Bone marrow (tissue), 2 donors: ENCODE data around the gene SCP2.
"Not testable (repeated sequence)": the region's sequence is repeated elsewhere in the genome, so short reads cannot be mapped to it uniquely, and the experiment has no call there.

Source experiments
- DNase-seq, 2 donors: peaks; one replicate each; lab custom pipeline; 2025; lab: John Stamatoyannopoulos, UW

SCP2 gene

DNA sequence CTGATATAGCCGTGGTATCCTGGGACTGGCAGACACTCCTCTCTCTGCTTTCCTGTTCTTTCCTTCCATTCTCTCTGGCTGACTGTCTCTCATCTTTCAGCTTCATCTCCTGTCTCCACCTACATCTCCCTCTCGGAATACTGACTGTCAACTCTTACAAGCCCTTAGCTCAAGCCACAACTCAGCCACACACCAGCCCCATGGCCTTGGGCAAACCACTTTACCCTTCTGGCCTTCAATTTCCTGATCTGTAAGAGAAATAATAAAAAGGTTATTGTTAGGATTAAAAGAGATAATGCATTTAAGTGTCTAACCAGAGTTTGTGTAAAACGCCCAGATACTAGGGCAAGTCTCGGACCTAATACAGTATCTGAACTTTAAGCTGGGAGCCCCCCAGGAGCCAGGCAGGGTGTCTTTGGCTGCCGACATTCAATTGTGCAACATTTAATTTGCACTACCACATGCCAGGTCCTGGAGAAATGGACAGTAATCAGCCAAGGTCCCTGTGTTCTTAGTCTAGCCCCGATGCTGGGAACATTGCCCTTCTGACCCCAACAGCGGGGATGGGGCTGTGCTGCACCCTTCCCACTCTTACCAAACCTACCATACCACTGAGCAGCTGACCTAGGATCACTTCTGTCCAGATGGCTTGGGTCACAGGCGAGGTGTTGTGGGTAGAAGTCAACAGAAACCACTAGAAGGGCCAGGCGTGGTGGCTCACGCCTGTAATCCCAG is 10.7 kb upstream of the SCP2 start:
- no peak for DNase-seq

DNA sequence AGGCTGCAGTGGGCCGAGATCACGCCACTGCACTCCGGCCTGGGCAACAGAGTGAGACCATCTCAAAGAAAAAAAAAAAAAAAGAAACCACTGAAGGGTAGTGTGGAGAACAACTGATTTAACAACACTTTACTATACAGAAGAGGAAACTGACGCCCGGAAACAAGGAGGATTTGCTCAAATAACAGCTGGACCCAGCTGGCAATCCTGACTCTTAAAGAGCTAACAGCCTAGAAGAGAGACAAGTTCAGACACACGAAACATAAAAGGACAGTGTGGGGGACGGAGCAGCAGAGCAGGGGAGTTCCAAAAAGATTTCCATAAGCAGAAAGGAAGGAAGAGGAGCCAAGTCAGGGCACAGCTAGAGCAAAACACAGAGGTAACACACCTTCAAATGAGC is 9.9 kb upstream of the SCP2 start:
- no peak for DNase-seq

DNA sequence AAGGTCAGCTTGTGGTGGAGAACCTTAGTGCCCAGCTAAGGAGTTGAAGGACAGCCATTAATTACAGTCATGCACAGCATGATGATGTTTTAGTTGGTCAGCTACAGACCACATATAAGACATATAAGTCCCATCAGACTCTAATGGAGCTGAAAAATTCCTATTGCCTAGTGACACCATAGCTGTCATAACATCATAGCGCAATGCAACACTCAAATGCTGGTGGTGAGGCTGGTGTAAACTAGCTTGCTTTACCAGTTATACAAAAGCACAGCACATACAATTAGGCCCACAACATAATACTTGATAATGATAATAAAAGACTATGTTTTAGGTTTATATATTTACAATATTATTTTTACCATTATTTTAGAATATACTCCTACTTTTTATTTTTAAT is 9.5 kb upstream of the SCP2 start:
- no peak for DNase-seq

DNA sequence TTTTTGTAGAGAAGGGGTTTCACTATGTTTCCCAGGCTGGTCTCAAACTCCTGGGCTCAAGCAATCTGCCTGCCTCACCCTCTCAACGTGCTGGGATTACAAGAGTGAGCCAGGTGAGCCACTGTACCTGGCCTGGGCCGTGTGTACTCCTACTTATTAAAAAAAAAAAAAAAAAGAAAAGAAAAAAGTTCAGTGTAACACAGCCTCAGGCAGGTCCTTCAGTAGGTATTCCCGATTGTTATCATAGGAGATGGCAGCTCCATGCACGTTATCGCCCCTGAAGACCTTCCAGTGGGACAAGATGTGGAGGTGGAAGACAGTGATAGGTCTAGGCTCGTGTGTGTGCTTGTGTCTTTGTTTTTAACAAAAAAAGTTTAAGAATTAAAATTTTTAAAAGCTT is 8.9 kb upstream of the SCP2 start:
- no peak for DNase-seq

DNA sequence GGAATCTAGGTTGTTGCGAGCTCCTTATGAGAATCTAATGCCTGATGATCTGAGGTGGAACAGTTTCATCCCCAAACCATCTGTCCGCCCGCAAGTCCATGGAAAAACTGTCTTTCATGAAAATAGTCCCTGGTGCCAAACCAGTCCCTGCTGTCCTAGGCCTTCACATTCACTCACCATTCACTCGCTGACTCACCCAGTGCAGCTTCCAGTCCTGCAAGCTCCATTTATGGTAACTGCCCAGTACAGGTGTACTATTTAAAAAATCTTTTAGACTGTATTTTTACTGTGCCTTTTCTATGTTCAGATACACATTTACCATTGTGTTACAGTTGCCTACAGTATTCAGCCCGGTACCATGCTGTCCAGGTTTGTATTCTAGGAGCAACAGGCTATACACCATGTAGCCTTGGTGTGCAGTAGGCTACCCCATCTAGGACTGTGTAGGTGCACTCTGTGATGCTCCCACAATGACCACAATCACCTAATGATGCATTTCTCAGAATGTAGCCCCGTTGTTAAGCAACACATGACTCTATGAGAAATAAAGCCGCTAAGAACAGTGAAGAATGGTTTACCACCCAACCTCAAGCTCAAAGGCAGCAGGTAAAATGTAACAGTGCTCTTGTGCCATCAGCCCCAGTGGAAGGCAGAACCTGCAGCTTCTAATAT is 7.9 kb upstream of the SCP2 start:
- no peak for DNase-seq

DNA sequence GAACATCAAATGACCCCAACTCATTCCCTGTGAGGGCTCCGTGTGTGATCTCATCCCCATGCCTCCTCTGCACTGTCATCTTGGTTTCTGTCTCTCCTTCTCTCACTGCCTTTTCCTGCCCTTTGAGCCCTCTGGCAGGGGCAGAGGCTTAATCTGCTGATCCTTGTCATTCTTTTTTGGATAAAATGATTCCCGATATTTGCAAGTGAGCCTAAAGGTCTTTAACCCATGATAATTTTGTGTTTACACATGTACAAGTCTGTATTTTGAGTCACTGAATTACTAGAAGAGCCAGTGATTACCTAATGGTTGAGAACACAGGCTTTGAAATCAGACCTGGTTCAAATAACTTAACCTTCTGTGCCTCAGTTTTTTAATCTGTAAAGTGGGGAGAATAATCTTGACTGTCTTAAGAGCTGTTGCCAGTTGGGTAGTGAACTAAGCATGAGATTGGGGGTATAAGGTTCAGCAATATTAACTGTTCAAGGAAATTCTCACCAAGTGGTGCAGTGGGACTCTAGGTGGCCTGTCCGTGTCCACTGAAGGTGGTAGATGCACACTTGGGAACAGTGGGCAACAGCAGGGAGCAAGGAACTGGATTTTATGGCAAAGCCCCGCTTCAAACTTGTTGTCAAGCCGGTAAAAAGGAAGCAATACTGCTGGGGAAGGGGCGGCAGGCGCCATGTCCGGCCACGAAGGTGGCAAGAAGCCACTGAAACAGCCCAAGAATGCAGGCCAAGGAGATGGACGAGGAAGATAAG is 7.2 kb upstream of the SCP2 start:
- no peak for DNase-seq

DNA sequence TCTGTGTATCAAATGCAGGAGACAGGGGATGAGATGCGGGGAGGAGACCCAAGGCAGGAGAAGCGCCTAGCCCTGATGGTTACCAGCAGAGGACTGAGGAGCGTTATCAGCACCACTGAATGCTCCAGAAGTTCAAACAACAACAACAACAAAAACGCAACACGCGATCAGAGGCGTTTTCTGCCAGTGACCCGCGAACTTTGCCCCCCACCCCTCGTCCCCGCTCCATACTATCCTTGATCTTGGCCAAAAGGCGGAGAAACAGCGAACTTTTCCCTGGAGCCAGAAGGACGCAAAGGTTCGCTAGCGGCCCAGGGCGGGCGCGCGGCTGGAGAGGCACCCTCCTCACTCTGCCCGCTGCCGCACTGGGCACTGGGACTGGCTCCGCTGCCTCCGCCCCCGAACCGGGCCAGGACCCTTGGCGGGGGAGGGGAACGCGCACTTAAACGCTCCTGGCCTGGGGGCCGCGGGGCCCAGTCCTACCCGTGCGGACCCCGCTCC is 6.2 kb upstream of the SCP2 start:
- DNase-seq, result no peak

DNA sequence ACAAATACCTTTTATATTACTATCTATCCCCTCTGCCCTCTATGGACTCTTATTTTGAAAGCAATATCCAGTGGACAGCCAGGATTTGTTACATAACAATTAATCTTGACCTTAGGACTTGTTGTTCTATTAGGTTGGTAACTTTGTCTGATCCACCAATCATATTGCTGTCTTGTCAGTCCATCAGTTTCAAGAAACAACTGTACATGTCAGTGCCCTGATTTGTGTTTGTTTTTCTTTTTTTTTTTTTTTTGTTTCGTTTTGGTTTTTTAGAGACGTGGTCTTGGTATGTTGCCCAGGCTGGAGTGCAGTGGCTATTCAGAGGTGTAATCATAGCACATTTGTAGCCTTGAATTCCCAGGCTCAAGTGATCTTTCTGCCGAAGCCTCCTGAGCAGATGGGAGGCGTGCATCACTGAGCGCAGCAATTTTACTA is 1.5 kb upstream of the SCP2 start:
- no peak for DNase-seq

DNA sequence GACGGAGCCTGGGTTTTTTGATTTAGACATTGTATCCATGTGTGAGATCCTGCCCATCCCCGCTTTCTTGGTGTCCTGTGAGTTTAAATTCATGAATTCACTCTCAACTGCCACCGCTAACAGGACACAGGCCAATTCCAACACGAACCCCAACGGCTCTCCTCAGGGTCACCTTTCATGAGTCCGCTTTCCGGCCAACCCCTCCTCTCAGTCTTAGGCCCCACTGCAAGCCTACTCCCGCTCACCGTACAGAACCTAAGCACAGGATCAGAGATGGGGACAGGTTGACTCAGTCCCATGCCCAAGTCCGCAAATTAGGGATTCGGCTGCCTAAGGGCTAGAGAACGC is 238 bp upstream of the SCP2 start:
- no peak for DNase-seq

DNA sequence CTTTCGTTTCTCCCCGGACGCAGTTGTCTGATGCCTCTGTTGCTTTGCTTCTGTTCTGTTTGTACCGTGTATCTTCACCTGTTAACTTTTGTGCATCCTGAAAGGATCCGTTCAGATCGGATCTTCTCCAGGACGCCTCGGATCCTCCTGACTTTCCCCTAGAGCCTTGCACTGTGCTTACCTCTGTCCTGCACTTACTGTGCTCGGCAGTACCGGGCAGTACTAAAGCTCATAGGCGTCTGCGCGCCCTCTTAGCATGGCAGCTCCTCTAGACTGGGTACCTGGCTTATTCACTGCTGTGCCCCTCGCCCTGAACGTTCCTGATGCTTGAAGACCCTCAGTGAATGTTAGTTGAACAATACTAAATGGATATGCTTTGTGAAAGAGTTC is 934 bp downstream of the SCP2 start:
- DNase-seq, result no peak

DNA sequence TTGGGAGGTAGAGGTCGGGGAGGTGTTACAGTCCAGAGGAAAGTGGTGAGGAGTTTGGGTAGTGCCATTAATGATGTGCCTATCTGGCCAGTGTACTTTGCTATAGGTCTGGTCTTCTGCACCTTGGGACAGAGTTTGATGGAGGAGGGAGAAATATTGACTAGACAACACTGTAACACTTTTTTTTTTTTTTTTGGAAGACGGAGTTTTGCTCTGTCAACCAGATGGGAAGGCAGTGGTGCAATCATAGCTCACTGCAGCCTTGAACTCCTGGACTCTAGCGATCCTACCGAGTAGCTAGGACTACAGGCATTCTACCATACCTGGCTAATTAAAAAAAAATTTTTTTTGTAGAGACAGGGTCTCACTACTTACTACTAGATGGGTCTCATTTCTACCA is 1.9 kb downstream of the SCP2 start:
- DNase-seq, result no peak

DNA sequence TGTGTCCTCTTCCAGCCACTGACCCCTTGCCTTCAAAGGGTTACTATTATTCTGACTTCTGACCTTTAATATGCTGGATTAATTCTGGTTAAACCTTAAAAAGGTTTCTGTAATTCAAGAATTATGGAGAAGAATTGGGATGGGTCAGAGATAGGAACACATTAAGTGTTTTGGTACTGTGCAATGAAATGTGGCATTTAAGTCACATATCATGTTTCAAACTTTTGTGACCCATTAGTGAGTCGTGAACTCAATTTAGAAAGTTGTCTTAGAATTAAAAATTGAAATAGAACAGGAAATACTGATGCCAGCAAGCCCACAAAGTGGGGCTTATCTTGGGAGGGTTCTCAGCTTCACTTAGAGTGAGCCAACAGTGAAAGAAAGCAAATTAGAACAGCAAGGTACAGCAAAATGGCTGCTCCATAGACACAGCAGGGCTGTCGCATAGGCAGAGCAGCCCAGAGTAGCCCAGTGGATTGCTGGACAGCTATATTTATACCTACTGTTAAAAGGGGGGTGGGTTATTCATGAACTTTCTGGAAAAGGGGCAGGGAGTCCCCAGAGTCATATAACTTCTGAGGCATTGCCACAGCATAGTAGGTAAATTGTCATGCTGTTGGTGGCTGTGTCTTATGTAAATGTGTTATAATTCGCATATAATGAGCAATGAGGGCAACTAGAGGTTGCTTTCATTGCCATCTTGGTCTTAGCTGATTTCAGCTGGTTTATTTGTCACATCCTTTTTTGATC is 10.5 kb downstream of the SCP2 start:
- no peak for DNase-seq

DNA sequence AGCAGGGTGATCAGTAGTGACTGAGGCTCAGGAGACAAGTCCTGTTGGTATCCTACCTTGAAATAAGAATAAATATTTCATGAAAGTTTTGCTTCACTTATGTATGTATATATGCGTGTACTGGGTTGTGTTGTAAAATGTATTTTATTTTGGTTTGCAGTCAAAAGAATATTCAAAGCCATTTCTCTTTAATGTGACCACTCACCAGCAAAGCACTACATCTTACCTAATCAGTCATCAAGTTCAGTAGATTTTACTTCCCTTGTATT is 11.0 kb downstream of the SCP2 start:
- no peak for DNase-seq

DNA sequence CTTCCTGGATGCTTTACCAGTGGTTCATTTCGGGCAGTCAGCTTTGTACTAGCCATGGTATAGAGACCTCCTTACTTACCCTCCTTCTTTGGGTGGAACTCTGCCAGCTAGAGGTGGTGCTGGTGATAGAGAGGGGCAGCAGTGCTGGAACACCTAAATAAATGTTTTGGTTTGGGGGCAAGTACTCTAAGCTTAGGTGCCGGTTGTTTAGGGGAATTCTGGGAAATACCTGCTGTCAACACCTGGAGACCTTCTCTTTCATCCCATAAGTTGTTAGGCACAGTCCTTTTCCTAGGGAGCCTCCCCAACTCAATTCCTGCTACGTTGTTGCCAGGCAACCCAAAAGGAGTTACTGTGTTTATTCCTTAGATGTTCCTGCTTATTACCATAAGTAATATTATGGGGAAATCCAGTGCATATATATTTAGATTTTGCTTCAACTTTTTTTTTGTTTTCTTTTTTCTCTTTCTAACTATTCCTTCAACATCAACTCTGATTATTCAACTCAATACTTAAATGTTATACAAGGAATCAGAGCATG is 16.9 kb downstream of the SCP2 start:
- DNase-seq, result no peak

DNA sequence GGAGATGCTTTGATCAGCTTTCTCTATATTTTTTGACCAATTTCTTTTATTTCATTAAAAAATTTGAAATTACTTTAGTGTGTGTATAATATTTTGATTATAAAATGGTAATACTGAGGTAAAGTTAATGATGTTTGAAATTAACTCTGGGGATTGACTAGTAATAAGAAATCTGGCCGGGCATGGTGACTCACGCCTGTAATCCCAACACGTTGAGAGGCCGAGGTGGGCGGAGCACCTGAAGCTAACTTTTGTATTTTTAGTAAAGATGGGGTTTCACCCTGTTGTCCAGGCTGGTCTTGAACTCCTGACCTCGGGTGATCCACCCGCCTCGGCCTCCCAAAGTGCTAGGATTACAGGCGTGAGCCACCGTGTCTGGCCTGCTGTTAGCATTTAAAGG is 17.5 kb downstream of the SCP2 start:
- DNase-seq, result no peak

DNA sequence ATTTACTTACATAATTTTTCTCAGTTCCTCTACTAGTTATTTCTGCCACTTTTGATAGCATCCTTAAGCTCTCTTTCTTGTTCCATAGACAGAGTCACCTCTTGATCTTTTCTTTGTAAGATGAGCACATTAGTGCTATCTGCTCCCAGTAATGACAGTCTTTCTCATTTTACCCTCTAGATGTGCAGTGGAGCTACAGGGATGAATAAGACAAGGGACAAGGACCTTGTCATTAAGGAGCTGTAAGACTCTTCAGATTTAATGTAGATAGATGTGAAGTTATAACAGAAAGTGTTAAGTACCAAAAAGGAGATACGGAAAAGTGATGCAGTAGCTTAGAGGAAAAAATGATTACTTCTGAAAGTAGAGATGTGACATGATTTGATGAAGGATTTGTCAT is 20.4 kb downstream of the SCP2 start:
- DNase-seq, result no peak

DNA sequence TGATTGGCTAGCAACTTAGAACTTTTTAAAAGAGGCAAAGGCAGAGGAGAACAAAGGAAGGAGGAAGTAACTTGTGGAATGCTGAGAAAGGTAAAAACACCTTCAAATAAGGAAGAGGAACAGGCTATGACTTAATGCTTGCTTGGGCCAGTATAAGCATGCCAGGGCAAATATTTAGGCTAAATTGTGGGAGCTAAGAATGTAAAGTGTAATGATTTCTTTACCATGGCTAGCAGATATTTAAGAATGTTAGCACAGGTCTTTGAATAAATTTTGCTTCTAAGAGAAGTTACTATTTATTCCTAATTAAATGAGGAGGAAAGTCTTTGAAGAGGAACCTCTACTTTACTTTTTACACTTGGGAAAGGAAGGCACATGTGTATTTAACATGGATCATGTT is 22.5 kb downstream of the SCP2 start:
- DNase-seq, result not testable (repeated sequence)

DNA sequence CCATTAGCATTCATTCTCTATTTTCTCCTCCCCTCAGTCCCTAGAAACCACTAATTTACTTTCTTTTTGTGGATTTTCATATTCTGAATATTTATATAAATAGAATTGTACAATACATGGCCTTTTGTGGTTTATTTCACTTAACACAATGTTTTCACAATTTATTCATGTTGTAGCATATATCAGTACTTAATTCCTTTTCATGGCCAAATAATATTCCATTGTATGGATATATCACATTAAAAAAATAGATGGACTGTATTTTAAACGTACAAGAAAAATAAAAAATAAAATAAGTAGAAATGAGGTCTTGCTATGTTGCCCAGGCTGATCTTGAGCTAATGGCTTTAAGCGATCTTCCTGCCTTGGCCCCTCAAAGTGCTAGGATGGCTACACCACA is 25.0 kb downstream of the SCP2 start:
- no peak for DNase-seq

DNA sequence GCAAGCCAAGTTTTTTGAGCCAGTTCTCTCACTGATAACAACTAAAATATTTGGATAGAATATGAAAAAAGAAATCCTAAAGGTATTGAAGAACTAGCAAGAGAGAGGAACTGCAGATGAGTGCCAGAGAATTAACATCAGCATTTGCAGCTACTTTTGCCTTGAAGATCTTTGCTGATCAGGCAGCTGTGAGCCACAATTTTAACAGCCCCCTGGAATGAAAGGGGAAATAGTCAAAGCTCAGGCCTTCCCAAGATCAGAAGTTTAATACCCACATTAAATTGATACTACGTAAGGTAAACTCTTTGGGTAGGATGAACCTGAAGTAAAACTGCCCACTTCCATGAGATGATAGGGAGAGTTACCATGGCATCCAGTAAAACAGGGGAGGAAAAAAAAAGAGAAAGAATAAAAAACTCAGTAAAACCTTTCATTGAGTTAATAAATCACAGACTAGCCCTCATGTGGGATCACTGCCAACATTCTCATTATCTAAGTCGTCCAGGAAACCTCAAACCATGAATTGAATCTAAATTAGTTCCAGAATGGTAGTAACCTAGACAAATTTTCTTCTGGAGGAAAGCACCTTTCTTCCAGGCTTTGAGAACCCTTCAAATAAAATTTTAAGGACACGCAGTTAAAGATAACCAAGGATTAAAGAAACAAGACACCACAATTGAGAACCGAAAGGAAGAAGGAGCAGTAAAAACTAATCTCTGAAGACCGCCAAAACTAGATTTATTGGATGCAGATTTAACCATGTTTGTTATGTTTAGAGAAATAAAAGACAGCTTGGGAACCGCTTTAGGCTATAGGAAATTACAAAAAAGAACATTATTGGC is 28.3 kb downstream of the SCP2 start:
- no peak for DNase-seq

DNA sequence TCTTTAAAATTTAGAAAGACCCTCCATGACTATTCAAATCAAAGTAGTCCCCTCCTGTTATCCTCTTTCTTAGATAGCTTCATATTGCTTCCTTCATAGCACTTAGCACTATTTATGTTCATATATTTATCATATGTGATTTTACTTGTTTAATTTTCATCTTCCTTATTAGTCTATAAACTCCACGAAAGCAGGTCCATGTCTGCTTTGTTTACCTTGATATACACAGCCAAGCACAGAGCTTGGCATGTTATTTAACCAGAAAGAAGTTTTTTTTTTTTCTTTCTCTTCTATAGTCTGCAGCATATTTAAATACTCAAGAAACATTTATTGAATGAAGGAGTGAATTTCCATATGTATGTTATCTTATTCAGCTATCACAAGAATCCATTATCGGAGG is 36.0 kb downstream of the SCP2 start:
- DNase-seq, result no peak

DNA sequence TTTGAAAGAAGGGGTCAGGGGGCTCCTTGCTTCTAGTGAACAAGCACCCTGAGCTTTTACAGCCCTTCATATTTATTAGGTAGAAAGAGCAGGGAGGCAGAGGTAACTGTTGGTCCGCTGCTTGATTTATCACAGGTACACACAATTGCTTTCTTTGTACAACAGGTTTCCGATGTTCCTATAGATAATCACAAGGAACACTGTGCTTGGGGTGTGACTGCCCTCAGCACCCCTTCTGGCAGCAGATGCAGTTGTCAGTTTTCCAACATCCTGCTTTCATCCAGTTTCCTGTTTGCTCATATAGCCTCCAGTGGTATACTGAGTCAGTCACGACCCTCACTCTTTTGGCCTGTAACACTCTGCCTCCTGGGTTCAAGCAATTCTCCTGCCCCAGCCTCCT is 40.6 kb downstream of the SCP2 start:
- no peak for DNase-seq

DNA sequence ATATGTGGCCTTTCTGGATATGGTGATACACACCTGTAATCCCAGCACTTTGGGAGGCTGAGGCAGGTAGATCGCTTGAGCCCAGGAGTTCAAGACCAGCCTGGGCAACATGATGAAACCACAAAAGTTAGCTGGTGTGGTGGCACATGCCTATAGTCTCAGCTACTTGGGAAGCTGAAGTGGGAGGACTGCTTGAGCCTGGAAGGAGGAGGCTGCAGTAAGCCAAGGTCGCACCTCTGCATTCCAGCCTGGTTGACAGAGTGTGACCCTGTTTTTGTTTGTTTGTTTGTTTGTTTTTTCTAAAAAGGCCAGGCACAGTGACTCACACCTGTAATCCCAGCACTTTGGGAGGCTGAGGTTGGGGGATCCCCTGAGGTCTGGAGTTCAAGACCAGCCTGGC is 42.2 kb downstream of the SCP2 start:
- DNase-seq, result not testable (repeated sequence)
